A673 (cell line): ENCODE data around the gene TRIP12. TPM values are rescaled to one million over a fixed set of nuclear protein-coding genes. Genes with fewer than 3 reads are reported as not detected.

Source experiments
- BruUV-seq: library from RNA; stranded (reverse); fragments of 400-500 nt; replicated peaks from 2 replicates; lab custom pipeline; 2021; lab: Mats Ljungman, UMichigan
- CTCF ChIA-PET: fragments of 300-600 bp; sonication (Branson Sonifier 250); formaldehyde crosslinking; loops from one replicate; lab custom pipeline; 2022; ENCODE audit warnings: antibody characterized with exemption; lab: Charles Lee
- POLR2A ChIA-PET: fragments of 300-600 bp; sonication (Branson Sonifier 250); formaldehyde crosslinking; loops from one replicate; lab custom pipeline; 2022; ENCODE audit warnings: antibody characterized with exemption; ENCODE audit not compliant: low non-redundant PET; lab: Charles Lee
- DNase-seq: peaks from one replicate; pipeline ENCODE4 v3.0.0-alpha.2; 2015; ENCODE audit warnings: low spot score
- H3K27ac ChIP-seq: fragments of 200-600 bp; sonication (generic); 2 replicates; pipeline ENCODE4 v1.5.1; 2016; ENCODE audit warnings: mixed run types, low read depth, mild to moderate bottlenecking, mixed read lengths, antibody characterized with exemption, low read length; ENCODE audit not compliant: poor library complexity, severe bottlenecking
- H3K27me3 ChIP-seq: fragments of 200-600 bp; sonication (generic); replicated peaks from 2 replicates; pipeline ENCODE4 v1.6.1; 2017; ENCODE audit warnings: mixed run types, low read depth, mild to moderate bottlenecking, mixed read lengths, antibody characterized with exemption, low read length; ENCODE audit not compliant: insufficient read depth, poor library complexity
- H3K36me3 ChIP-seq: fragments of 200-600 bp; sonication (generic); 2 replicates; pipeline ENCODE4 v1.6.1; 2016; ENCODE audit warnings: mixed run types, mild to moderate bottlenecking, mixed read lengths, antibody characterized with exemption, low read length; ENCODE audit not compliant: insufficient read depth, poor library complexity, severe bottlenecking
- H3K4me1 ChIP-seq: fragments of 200-600 bp; sonication (generic); 2 replicates; pipeline ENCODE4 v1.6.1; 2017; ENCODE audit warnings: mixed run types, mild to moderate bottlenecking, mixed read lengths, antibody characterized with exemption, low read length; ENCODE audit not compliant: insufficient read depth, poor library complexity, severe bottlenecking
- H3K4me3 ChIP-seq: fragments of 200-600 bp; sonication (generic); 2 replicates; pipeline ENCODE4 v1.5.1; 2016; ENCODE audit warnings: low read depth, mixed run types, mild to moderate bottlenecking, mixed read lengths, low read length; ENCODE audit not compliant: poor library complexity, severe bottlenecking
- H3K9me3 ChIP-seq: fragments of 200-600 bp; sonication (generic); 2 replicates; pipeline ENCODE4 v1.6.1; 2016; ENCODE audit warnings: mixed run types, low read depth, mild to moderate bottlenecking, mixed read lengths, antibody characterized with exemption, low read length; ENCODE audit not compliant: poor library complexity, severe bottlenecking
- EZH2 ChIP-seq: fragments of 200-600 bp; sonication (generic); IDR thresholded peaks from 2 replicates; pipeline ENCODE4 v1.6.1; 2017; ENCODE audit warnings: borderline replicate concordance, low read depth, mild to moderate bottlenecking, mixed read lengths, antibody characterized with exemption, low read length; ENCODE audit not compliant: poor library complexity, severe bottlenecking
- intact Hi-C: fragments of 100-400 bp; cut with micrococcal nuclease; formaldehyde crosslinking; loops from one replicate; pipeline ENCODE4 v1.10.0; 2022; ENCODE audit not compliant: unreplicated experiment
- total RNA-seq: library from RNA; stranded (reverse); gene quantifications from 2 replicates; pipeline ENCODE4 v1.2.3, GENCODE V29; 2021
- TF ChIP-seq, protein P1 (sequence below): fragments of 300-800, 200-600 bp; sonication (generic); conservative IDR thresholded peaks from 2 replicates; pipeline ENCODE4 v1.5.1; 2017; ENCODE audit warnings: low read depth, mild to moderate bottlenecking, antibody characterized with exemption, low read length, moderate library complexity, mixed read lengths

The TRIP12 gene
- total RNA-seq, 1 experiment from 2014 or later, result 300 TPM

DNA sequence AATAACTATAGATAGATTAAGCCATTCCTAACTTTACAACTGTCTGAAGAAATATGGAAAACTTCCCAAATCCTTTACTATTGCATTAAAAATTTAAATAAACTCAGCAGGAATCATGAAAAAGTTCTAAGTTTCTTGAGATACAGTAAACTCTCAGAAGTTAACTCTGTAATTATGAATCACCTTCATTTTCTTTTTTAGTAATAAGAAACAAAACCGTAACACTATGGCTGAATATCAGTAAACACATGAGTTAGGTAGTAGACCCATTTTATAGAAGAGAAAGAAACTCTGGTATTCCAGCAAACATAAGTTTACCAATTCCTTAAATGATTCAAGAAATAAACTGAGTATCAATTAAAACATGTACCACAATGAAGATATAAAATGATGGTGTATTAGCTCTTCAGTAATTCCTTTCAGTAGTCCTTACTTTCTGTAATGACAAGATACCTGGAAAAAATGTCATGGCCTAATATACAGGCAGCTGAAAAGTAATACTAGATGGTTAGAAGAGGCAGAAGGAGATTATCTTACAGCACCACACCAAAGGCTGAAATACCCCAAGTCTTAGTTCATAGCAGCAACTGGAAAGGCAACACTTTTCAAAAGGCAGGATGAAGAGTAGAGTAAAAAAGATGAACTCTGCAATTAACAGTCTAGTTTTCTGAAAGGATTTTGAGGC lies 11.5 kb downstream of the TRIP12 start:
- Histone ChIP-seq H3K27me3 (no peaks in the 10 kb centered on the region), H3K36me3 (peaks cover 10% of the 10 kb centered on the region), H3K4me3 (no peak overlapping the region), H3K4me1 (peaks cover 35% of the 10 kb centered on the region), H3K9me3 (no peaks in the 10 kb centered on the region), H3K27ac (no peak overlapping the region)
- ChIA-PET CTCF (no interaction called here), POLR2A (no interaction called here)
- no peak for TF ChIP-seq EZH2
- TF ChIP-seq, protein P1, sequence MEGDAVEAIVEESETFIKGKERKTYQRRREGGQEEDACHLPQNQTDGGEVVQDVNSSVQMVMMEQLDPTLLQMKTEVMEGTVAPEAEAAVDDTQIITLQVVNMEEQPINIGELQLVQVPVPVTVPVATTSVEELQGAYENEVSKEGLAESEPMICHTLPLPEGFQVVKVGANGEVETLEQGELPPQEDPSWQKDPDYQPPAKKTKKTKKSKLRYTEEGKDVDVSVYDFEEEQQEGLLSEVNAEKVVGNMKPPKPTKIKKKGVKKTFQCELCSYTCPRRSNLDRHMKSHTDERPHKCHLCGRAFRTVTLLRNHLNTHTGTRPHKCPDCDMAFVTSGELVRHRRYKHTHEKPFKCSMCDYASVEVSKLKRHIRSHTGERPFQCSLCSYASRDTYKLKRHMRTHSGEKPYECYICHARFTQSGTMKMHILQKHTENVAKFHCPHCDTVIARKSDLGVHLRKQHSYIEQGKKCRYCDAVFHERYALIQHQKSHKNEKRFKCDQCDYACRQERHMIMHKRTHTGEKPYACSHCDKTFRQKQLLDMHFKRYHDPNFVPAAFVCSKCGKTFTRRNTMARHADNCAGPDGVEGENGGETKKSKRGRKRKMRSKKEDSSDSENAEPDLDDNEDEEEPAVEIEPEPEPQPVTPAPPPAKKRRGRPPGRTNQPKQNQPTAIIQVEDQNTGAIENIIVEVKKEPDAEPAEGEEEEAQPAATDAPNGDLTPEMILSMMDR, result no peak
- no TSS peak for BruUV-seq
- intact Hi-C loops, result no loop called here
- no peak for DNase-seq

DNA sequence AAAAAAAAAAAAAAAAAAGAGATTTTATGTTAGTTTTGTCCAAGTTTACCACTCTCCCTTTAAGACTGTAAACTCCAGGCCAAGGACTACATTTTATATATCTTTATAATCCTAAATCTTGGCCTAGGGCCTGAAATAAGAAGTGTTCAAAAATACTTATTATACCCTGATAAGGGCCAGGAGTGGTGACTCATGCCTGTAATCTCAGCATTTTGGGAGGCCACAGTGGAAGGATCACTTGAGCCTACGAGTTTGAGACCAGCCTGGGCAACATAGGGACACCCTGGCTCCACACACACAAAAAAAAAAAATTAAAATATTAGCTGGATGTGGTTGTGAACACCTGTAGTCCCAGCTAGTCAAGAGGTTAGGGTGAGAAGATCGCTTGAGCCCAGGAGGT lies 12.7 kb downstream of the TRIP12 start:
- Histone ChIP-seq H3K27me3 (no peaks in the 10 kb centered on the region), H3K9me3 (no peaks in the 10 kb centered on the region), H3K27ac (peak overlapping the region; percentile 33), H3K4me3 (no peak overlapping the region), H3K4me1 (peaks cover 30% of the 10 kb centered on the region), H3K36me3 (peaks cover 10% of the 10 kb centered on the region)
- POLR2A ChIA-PET, result no interaction called here
- peak; percentile 42 for DNase-seq
- intact Hi-C loops, result no loop called here
- CTCF ChIA-PET, result interaction anchor here (0.7 kb wide), 1 partner anchor 110 kb away, joined by 5 read pairs; no protein-coding TSS in a partner anchor
- no TSS peak for BruUV-seq
- no peak for TF ChIP-seq EZH2
- TF ChIP-seq, protein P1, result no peak

DNA sequence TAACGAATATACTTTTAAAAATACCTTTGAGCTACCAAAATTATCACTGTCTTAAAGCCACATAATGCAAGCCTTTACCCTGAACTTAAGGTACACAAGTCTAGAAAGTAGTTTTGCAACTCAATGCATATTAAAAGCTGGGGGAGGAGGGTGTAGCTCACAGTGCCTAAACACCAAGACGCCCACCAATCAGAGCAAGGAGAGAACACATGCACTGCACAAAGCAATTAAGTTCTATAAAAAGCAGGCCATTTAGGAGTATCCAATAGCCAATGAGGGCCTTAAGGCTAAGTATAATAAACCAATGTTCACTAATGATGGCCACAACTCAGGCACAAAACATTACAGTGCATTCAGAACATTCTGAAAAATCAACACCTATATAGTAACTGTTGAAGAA lies 16.2 kb downstream of the TRIP12 start:
- Histone ChIP-seq H3K27me3 (no peaks in the 10 kb centered on the region), H3K9me3 (no peaks in the 10 kb centered on the region), H3K36me3 (peaks cover 16% of the 10 kb centered on the region), H3K27ac (peak overlapping the region; percentile 14), H3K4me1 (peaks cover 35% of the 10 kb centered on the region), H3K4me3 (no peak overlapping the region)
- BruUV-seq, result no TSS peak
- POLR2A ChIA-PET, result no interaction called here
- DNase-seq, result no peak
- intact Hi-C loops, result no loop called here
- TF ChIP-seq EZH2, result no peak
- TF ChIP-seq, protein P1, result no peak
- CTCF ChIA-PET, result interaction anchor here (0.7 kb wide), 1 partner anchor 39 kb away, joined by 4 read pairs; no protein-coding TSS in a partner anchor
